Neural cell (in vitro differentiated cells): ENCODE data around the gene SMAP2.

Experiments
- CTCF ChIP-seq: fragments of 450-650 bp; IDR thresholded peaks from 2 replicates; pipeline ENCODE4 v1.5.1; 2014; ENCODE audit warnings: antibody characterized with exemption, mild to moderate bottlenecking, moderate library complexity; ENCODE audit not compliant: poor library complexity, severe bottlenecking
- EP300 ChIP-seq: fragments of 450-650 bp; conservative IDR thresholded peaks from 2 replicates; pipeline ENCODE4 v1.6.1; 2014; ENCODE audit warnings: antibody characterized with exemption, mild to moderate bottlenecking, moderate library complexity; ENCODE audit not compliant: poor library complexity, severe bottlenecking
- EZH2 ChIP-seq: fragments of 200-600, 300-800 bp; shearing (Covaris generic), sonication (generic); IDR thresholded peaks from 2 replicates; pipeline ENCODE4 v1.6.1; 2014; ENCODE audit warnings: antibody characterized with exemption, low read length, borderline replicate concordance, mild to moderate bottlenecking; ENCODE audit not compliant: insufficient read depth, poor library complexity, severe bottlenecking
- MXI1 ChIP-seq: fragments of 450-650 bp; conservative IDR thresholded peaks from 2 replicates; pipeline ENCODE4 v1.6.1; 2014; ENCODE audit warnings: antibody characterized with exemption, mild to moderate bottlenecking; ENCODE audit not compliant: poor library complexity, severe bottlenecking
- POLR2AphosphoS5 ChIP-seq: IDR thresholded peaks from 2 replicates; pipeline ENCODE4 v1.6.1; 2012
- RAD21 ChIP-seq: fragments of 450-650 bp; conservative IDR thresholded peaks from 2 replicates; pipeline ENCODE4 v1.6.1; 2014; ENCODE audit warnings: antibody characterized with exemption, mild to moderate bottlenecking, moderate library complexity
- SMC3 ChIP-seq: fragments of 450-650 bp; conservative IDR thresholded peaks from 2 replicates; pipeline ENCODE4 v1.6.1; 2014; ENCODE audit warnings: antibody characterized with exemption, mild to moderate bottlenecking, moderate library complexity; ENCODE audit not compliant: poor library complexity
- TAF1 ChIP-seq: IDR thresholded peaks from 2 replicates; pipeline ENCODE4 v1.6.1; 2012; ENCODE audit warnings: low read depth

- no peak for TF ChIP-seq CTCF
- no peak for TF ChIP-seq SMC3
- no peak for TF ChIP-seq MXI1
- TF ChIP-seq POLR2AphosphoS5, result no peak
- no peak for TF ChIP-seq EP300
- no peak for TF ChIP-seq EZH2
- no peak for TF ChIP-seq TAF1
- no peak for TF ChIP-seq RAD21
These were observed 7.3 kb downstream of the SMAP2 start for GRCh38 chr1:40380817-40381216.
